DOHH2 (cell line): ENCODE data around the gene IER5.

ENCODE experiments used
- H3F3A ChIP-seq: fragments of 200-600 bp; sonication (generic), shearing (Covaris generic); 2 replicates; pipeline ENCODE4 v1.6.0; 2016; ENCODE audit warnings: antibody characterized with exemption, mild to moderate bottlenecking; ENCODE audit not compliant: control insufficient read depth, insufficient read depth
- H3K27ac ChIP-seq: fragments of 200-600 bp; sonication (generic); 2 replicates; pipeline ENCODE4 v1.5.1; 2014; ENCODE audit warnings: low read depth, mild to moderate bottlenecking, low read length, moderate library complexity
- H3K27me3 ChIP-seq: fragments of 200-600 bp; sonication (generic); 2 replicates; pipeline ENCODE4 v1.6.1; 2014; ENCODE audit warnings: mild to moderate bottlenecking, low read length, mixed read lengths; ENCODE audit not compliant: control insufficient read depth
- H3K36me3 ChIP-seq: fragments of 200-600 bp; sonication (generic); 2 replicates; pipeline ENCODE4 v1.6.1; 2014; ENCODE audit warnings: mild to moderate bottlenecking, low read length, moderate library complexity, mixed read lengths; ENCODE audit not compliant: control insufficient read depth
- H3K4me1 ChIP-seq: fragments of 200-600 bp; sonication (generic); 2 replicates; pipeline ENCODE4 v1.6.1; 2014; ENCODE audit warnings: mild to moderate bottlenecking, low read length, mixed read lengths; ENCODE audit not compliant: control insufficient read depth
- H3K4me2 ChIP-seq: fragments of 200-600 bp; sonication (generic); 2 replicates; pipeline ENCODE4 v1.6.0; 2014; ENCODE audit warnings: mild to moderate bottlenecking, low read length, moderate library complexity
- H3K4me3 ChIP-seq: fragments of 200-600 bp; sonication (generic); 2 replicates; pipeline ENCODE4 v1.5.1; 2014; ENCODE audit warnings: mild to moderate bottlenecking, low read length, mixed read lengths
- H3K79me2 ChIP-seq: fragments of 200-600 bp; sonication (generic); 2 replicates; pipeline ENCODE4 v1.6.1; 2014; ENCODE audit warnings: mild to moderate bottlenecking, low read length, mixed read lengths; ENCODE audit not compliant: control insufficient read depth
- H3K9me2 ChIP-seq: fragments of 200-600 bp; sonication (generic); replicated peaks from 2 replicates; pipeline ENCODE4 v1.6.1; 2014; ENCODE audit warnings: mild to moderate bottlenecking, low read length, mixed read lengths; ENCODE audit not compliant: control insufficient read depth
- H3K9me3 ChIP-seq: fragments of 200-600 bp; sonication (generic); 2 replicates; pipeline ENCODE4 v1.6.1; 2014; ENCODE audit warnings: antibody characterized with exemption, low read length, mixed read lengths; ENCODE audit not compliant: control insufficient read depth, insufficient read depth
- H4K20me1 ChIP-seq: fragments of 200-600 bp; sonication (generic); 2 replicates; pipeline ENCODE4 v1.6.0; 2014; ENCODE audit warnings: low read depth, mild to moderate bottlenecking, antibody characterized with exemption, low read length, moderate library complexity; ENCODE audit not compliant: control insufficient read depth, insufficient read depth
- CTCF ChIP-seq: fragments of 200-600 bp; sonication (generic); IDR thresholded peaks from one replicate; pipeline ENCODE4 v1.5.1; 2014; ENCODE audit warnings: antibody characterized with exemption, mild to moderate bottlenecking, low read depth, low read length; ENCODE audit not compliant: poor library complexity, severe bottlenecking
- EZH2phosphoT487 ChIP-seq: fragments of 200-600 bp; sonication (generic); IDR thresholded peaks from 2 replicates; pipeline ENCODE4 v1.6.1; 2017; ENCODE audit warnings: borderline replicate concordance, mild to moderate bottlenecking, antibody characterized with exemption, low read length, moderate library complexity, mixed read lengths

The IER5 gene

DNA sequence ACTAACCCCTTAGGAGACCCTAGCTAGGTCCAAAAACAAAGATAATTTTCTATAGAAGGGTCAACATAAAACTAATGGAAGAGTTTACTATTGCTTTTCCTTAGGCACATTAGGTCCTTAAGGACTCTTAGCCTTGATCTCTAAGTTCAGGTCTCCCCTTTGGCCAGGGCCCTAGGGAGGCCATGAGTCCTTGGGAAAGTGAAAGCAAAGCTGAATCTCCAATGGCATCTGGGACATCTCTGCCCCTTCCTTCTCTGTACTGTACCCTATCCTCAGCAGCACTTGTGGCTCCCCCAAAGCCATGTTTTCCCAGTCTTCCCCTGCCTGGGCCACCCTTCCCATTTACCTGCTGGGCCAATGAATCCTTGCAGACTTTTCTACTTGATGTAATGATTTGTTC, 14.3 kb downstream of the IER5 start:
- H3K4me2 ChIP-seq: no peak overlapping the region
- no peaks in the 10 kb centered on the region for H3F3A ChIP-seq

DNA sequence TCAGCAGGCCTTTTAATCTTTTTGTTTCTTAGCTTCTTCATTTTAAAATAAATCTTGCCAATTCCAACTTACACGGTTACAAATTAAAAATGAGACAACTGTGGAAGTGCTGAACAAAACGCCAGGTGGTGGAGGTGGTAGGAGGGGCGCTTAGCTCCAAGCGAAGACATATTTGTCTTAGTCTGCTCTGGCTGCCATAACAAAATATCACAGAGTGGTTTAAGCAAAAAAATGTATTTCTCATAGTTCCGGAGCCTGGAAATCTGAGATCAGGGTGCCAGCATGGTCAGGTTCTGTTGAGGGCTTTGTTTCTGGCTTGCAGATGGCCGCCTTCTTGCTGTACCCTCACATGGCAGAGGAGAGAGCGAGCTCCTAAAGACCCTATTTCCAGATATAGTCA, 14.9 kb downstream of the IER5 start:
- Histone ChIP-seq H3K9me2 (no peaks in the 10 kb centered on the region), H3K9me3 (no peaks in the 10 kb centered on the region), H3K27ac (no peak overlapping the region), H3K4me3 (no peak overlapping the region), H3K4me1 (peaks cover 42% of the 10 kb centered on the region), H4K20me1 (no peaks in the 10 kb centered on the region), H3F3A (no peaks in the 10 kb centered on the region), H3K27me3 (peaks cover 37% of the 10 kb centered on the region), H3K4me2 (no peak overlapping the region), H3K36me3 (no peaks in the 10 kb centered on the region), H3K79me2 (no peaks in the 10 kb centered on the region)
- TF ChIP-seq EZH2phosphoT487: no peak
- no peak for TF ChIP-seq CTCF

More for the DNA sequence above, 14.3 kb downstream of the IER5 start:
- H3K27me3 ChIP-seq: peaks cover 31% of the 10 kb centered on the region
- no peaks in the 10 kb centered on the region for H3K9me3 ChIP-seq
- no peaks in the 10 kb centered on the region for H4K20me1 ChIP-seq
- H3K4me3 ChIP-seq: no peak overlapping the region
- H3K9me2 ChIP-seq: no peaks in the 10 kb centered on the region
- H3K4me1 ChIP-seq: peaks cover 42% of the 10 kb centered on the region
- H3K36me3 ChIP-seq: no peaks in the 10 kb centered on the region
- H3K27ac ChIP-seq: no peak overlapping the region
- H3K79me2 ChIP-seq: no peaks in the 10 kb centered on the region
- TF ChIP-seq CTCF: no peak
- no peak for TF ChIP-seq EZH2phosphoT487

DNA sequence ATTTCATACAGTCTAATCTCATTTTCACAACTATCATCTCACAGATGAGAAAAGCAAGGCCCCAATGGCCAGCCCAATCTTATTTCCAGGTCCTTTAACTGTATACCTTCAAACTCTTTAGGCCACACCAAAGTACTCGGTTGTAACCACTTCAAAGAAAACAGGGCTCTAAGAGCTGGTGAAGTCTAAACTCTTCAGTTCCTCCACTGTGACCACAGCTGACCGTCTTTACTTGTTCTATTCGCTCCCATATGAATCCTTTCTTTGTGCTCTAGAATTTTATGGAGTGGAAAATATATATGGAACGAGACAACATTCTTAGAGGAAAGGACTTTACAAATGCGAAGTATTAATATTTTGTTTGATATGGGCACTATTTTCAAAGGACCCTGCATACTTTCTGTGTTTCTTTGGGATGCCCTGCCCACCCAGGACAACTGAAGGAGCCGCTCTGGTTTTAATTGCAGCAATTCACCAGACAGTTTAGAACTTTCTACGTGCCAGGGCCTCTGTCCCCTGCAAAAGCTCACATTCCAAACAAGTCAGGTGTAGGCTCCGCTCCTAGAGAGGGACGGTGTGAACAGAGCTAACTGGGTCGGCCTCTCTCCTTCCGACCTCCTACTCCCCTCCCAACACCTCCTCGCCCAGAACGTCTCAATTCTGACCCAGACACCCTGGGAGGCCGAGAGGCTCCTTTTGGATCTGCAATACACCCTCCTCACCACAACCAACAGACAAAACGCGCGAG, 15.7 kb downstream of the IER5 start:
- H4K20me1 ChIP-seq: no peaks in the 10 kb centered on the region
- H3K9me3 ChIP-seq: no peaks in the 10 kb centered on the region
- no peak for TF ChIP-seq EZH2phosphoT487
- TF ChIP-seq CTCF: no peak
- H3K9me2 ChIP-seq: no peaks in the 10 kb centered on the region
- H3K4me3 ChIP-seq: peak overlapping the region; percentile 78
- no peaks in the 10 kb centered on the region for H3F3A ChIP-seq
- H3K4me1 ChIP-seq: peaks cover 39% of the 10 kb centered on the region
- peaks cover 42% of the 10 kb centered on the region for H3K27me3 ChIP-seq
- H3K36me3 ChIP-seq: no peaks in the 10 kb centered on the region
- H3K79me2 ChIP-seq: no peaks in the 10 kb centered on the region
- H3K27ac ChIP-seq: no peak overlapping the region
- H3K4me2 ChIP-seq: peak overlapping the region; percentile 97

GRCh38 chr1:181104790-181105133, 16.3 kb downstream of the IER5 start:
- TF ChIP-seq CTCF (peak; percentile 41), EZH2phosphoT487 (no peak)
- no peaks in the 10 kb centered on the region for H3K79me2 ChIP-seq
- H3K27ac ChIP-seq: peak overlapping the region; percentile 11; the same call in 1 of the 2 replicates
- peak overlapping the region; percentile 97 for H3K4me2 ChIP-seq
- peak overlapping the region; percentile 78 for H3K4me3 ChIP-seq
- H3K36me3 ChIP-seq: no peaks in the 10 kb centered on the region
- H3K9me3 ChIP-seq: no peaks in the 10 kb centered on the region
- no peaks in the 10 kb centered on the region for H3F3A ChIP-seq
- no peaks in the 10 kb centered on the region for H3K9me2 ChIP-seq
- H3K27me3 ChIP-seq: peaks cover 46% of the 10 kb centered on the region
- H4K20me1 ChIP-seq: no peaks in the 10 kb centered on the region
- peaks cover 34% of the 10 kb centered on the region for H3K4me1 ChIP-seq
